GM18868 (cell line): ENCODE measurements around the gene PTTG1IP2.

ENCODE experiments used
- ATAC-seq: cut with Tn5 transposase; IDR thresholded peaks from one replicate; pipeline ENCODE4 v1.9.1; 2021; ENCODE audit warnings: mild to moderate bottlenecking, moderate library complexity; ENCODE audit not compliant: unreplicated experiment

Gene PTTG1IP2

DNA sequence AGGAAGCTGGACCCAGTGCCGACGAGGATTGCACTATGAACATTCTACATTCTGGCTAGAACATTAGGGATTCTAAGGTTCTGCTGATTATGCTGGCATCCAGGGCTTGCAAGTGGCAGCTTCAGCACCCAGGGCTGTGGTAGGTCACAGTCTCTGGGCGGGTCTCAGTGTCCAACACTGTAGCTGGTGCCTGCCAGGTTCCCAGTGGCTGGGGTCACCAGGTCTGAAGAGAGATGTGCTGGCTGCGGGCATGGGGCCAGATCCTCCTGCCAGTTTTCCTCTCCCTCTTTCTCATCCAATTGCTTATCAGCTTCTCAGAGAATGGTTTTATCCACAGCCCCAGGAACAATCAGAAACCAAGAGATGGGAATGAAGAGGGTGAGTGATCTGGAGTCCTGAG is at the start of gene PTTG1IP2:
PTTG1IP2 (plus strand) TSS at position 86 of the 400 bp plus-strand sequence; CDS start at position 234, 148 bp downstream.
- ATAC-seq = no peak

DNA sequence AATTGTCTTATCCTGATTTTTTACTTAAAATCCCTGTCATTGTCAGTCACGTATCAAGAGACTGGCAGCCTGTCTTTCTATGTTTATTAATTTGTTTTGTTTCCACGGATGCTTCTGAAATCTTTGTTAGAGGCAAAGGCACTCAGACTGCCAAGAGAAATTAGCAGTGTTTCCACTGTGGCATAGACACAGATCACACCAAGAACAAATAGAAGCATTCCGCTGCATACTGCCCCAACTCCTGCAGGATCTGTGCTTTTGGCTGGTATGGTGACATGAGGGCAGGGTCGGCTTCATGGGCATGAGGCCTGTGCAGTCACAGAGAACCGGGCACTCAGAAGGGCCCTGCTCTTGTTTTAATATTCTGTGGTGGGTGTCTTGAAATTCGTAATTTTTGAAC is 47.8 kb upstream of the PTTG1IP2 start:
- no peak for ATAC-seq

DNA sequence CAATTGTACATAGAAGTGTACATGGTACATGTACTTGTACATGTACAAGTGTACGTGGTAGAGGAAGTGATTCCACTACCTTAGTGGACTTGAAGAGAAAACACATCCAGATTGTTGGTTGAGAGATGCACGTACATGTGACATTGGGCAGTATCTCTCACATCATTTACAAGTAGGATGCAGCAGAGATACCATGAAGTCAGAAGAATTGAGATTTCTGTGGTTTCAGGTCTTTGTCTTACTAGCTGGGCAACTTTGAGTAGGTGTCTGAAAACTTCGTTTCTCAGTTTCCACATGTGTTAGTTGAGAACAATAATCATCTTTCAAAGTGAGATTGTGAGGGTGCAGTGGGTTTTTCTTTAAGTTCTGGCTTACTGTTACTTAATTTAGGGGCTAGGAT is 44.7 kb upstream of the PTTG1IP2 start:
- ATAC-seq = peak; percentile 96

DNA sequence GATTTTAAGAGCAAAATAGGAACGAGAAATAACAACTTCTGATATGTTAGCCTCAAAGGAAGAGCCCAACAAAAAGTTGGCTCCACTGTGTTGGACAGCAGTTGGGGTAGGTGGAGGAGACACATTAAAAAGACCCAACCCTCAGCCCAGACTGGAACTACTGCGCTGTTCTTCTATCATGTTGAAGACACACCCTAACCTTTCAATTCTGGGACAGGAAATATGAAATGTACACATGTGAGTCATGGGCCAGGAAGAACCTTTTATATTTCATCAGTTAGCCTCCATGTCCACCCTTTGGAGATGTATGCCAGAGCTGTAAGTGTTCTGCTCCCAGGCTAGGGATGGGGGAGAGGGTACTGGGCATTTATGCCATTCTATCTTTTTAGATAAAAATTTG is 44.1 kb upstream of the PTTG1IP2 start:
- no peak for ATAC-seq

DNA sequence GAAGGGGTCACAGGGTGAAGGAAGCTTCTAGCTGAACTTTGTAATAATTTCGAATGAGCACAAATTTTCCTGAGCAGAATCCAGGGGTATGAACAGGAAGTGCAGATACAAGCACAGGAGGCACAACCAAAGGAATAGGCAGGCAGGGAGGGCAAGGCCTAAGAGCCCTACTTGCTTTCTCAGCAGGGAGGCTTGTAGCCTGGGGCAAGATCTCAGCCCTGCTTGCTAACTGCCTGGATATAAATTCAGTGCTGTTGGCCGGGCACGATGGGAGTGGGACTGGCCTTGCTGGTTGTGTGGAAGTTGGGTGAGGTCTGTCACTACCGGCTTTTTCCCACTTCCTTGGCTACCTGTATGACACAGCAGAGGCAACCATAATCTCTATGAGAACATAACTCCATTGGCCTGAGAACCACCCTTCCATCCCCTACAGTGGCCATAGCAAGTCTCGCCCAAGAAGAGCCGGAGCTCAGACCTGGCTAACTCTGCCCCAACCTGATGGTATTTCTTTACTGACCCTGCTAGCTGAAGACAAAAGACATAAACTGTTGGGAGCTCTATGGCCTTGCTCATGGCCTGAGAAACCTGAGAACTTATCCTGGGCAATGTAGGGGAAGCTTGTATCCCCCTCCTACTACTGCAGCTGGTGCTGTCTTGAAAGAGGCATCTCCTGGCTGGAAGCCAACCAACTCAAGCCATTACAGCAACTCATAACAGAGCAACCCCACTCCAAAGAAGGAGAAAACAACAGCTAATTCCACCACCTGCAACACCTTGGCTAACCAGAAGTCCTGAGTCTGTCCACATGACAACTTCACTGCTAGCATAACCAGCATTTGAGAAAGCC is 38.6 kb upstream of the PTTG1IP2 start:
- no peak for ATAC-seq

DNA sequence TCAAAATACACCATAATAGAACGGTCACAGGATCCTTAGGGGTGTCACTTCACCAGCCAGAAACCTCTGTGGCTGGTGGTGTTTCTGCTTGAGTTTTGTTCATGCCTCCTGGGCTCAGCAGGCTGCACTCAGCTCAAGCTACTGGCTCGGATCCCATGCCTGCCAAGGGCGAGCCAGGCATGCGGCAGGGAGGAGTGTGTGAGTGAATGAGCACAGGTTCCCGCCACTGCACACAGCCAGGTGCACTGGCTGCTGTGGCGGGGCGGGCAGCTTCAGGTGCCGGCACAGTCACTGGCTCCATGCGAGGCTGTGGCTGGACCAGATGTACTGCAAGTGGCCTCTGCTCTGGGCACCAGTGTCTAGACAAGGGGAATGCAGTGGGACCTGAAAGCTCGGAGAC is 36.7 kb upstream of the PTTG1IP2 start:
- no peak for ATAC-seq

DNA sequence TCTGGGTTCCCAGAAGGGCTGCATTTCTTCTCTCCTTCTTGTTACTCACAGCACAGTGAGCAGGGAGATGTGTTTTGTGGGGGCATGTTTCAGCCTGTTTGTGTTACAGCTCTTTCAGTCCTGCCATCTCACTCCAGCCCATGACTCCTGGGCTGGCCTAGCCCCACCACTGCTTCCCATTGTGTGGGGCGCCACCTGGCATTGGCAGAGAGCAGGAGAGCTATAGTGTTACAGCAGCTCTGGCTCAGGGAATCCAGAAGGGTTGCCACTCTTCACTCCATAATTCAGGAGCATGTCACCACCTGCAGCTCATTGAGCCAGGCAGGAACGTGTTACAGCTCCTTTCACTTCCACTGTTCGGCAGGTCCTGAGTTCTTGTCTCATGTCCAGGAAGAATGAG is 36.2 kb upstream of the PTTG1IP2 start:
- no peak for ATAC-seq

DNA sequence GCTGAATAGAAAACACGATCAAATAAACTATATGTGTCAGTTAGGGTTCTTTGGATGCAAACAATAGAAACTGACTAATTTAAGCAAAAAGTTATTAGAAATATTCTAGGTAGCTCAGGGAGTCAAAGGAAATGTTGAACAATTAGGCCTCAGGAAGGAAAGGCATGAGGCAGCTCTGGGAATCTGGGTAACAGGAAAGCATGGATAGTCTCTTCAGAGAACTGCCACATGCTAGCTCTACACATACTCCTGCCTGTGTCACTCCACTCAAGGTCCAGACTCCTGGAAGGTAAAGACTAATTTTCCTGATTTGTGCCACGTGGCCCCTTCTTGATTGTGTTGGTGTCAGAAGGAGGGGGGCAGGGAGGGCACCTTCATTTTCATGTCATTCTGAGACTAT is 23.8 kb upstream of the PTTG1IP2 start:
- ATAC-seq = no peak

DNA sequence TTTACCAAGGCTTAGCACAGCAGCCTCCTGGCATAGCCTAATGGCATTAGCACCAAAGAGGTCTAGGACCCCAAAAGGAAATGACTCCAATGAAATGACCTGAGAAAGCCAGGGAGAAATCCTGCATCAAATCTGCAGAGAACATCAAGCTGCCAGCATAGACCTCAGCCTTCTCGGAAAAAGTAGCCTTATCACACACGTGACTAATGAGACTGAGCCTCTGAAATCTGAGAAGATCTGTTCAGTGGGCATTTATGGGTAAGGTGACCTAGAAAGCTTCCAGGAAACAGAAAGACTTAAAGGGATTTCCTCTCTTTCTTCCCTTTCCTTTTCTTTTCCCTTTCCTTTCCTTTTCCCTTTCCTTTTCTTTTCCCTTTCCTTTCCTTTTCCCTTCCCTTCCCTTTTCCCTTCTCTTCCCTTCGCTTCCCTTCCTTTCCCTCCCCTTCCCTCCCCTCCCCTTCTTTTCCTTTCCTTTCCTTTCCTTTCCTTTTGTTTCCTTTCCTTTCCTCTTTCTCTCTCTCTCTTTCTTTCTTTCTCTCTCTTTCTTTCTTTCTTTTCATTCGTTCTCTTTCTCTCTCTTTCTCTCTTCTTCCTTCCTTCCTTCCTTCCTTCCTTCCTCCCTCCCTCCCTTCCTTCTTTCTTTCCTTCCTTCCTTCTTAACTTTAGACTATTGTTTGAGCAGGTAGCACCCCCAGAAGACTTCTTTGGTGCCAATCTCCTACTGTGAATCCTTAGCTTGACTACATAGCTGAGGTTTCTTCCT is 23.1 kb upstream of the PTTG1IP2 start:
- no peak for ATAC-seq

DNA sequence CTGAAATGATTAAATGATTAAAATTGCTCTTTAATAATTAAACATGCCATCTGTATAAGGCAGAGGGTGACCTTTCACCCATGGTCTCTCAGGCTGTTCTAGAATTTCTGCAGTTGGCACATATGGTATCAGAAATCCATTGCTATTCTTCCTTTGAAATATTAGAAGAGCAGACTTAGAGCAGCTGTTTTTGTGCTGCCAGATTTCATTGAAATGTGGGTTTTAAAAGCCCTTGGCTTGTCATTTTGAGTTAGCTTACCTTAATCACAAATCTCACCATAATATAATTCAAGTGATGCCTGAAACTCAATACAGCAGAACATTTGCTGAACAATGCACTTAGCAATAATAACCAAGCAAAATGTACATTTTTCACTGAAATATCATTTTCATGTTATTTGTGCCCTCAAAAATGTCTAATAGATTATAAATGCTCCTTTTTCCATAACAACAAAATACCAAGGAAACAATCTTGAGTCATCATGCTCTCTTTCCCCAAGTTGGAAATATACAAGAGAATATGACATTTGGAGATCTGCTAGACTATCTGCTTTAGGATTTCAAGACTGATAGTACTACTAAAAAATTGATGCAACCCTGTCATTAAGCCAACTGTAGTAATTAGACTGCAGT is 16.1 kb upstream of the PTTG1IP2 start:
- no peak for ATAC-seq

DNA sequence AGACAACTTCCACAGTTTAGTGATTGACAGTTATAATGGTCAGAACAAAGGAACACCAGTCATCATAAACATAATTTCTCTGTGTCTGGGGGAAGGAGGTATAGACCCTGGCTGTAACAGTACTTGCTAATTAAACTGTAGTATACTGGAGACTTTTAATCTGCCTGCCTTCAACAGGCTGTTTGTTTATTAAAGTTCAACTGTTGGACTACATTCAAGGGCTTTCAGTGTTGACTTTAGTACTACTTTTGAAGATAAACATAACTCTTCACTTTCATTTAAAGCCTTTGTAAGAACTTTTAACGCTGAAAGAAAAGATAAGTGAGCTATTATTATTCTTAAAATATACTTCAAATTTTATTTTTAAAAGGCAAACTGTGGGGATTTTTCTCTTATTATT is 15.5 kb upstream of the PTTG1IP2 start:
- ATAC-seq = no peak

DNA sequence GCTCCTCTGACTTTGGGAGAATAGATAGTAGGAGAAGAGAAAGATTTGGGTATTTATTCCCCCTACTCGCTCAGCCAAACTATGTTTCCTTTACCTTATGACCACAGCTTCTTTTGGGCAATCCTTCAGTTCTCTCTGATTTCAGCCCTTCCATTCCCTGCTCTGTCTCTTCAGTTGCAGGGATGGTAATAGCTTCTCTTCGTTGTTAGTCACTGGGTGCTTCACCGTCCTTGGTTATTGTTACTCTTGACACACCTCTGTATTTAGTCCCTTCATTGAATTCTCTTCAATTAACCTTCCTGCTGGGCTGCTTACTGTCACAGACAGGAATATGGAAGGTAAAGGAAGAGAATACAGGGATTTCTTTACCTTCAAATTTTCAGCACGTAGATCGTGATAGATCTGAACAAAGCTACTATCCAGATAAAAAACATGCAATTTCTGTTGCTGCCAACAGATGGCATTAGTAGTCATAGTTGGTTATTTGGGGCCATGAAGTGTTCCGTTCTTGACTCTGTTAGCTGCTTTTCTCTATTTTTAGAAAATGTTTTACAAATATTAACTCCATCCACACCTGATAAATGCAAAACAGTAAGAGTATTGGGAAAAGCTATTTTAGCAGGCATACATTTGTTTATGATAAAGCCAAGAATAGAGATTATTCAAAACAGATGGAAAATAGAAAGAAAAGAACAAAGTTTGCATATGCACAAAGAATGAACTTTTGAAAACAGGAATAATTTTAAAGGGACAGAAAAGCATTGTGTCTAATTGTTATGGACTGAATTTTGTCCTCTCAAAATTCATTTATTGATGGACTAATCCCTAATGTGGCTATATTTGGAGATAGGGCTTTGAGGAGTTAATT is 14.0 kb upstream of the PTTG1IP2 start:
- ATAC-seq = peak; percentile 84

DNA sequence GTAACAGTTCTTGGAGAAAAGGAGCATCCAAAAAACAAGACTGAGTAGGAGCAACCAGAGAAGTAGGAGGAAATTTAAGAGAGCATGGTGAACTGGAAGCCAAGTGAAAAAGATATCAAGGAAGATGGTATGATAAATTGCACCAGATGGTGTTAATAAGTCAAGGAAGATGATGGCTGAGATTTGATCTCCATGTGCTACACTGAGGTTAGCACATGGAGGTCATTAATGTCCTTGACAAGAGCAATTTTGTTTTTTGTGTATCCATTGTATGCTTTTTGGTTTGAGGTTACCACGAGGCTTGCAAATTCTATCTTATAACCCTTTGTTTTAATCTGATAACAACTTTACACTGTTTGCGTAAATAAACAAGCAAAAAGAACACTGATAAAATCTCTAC is 11.3 kb upstream of the PTTG1IP2 start:
- no peak for ATAC-seq

DNA sequence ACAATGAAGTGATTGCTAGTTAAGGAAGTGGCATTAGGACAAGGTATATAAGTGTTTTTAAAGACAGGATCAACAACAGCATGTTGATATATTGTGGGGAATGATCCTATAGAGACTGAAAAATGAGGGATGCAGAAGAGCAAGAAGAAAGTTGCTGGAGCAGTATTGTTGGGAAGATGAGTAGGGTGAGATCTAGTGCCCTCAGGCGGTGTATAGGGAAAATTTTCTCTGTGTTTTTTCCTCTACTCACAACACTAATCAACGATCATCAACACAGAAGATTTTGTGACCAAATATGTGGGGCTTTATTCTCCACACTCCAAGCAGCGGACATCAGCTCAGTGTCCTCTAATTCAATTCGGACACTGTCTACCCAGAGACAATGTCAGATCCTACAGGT is 9.6 kb upstream of the PTTG1IP2 start:
- no peak for ATAC-seq

DNA sequence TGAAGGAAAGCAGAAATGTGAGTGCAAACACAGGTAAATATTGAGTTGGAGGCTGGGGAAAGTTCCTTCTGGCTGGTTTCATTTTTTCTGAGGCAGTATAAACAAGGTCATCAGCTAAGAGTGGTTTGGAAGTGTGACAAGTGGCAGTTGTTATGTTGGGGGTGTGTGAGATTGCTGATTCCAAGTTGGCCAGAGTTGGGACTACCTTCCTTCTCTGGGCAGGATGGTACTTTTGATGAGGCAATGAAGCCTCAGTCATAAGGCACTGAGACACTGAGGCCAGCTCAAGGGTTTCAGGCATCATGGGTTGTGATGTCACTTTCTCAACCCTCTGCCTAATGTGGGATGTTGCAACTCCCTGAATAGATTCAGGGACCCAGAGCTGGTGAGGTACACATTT is 8.2 kb upstream of the PTTG1IP2 start:
- ATAC-seq = no peak

DNA sequence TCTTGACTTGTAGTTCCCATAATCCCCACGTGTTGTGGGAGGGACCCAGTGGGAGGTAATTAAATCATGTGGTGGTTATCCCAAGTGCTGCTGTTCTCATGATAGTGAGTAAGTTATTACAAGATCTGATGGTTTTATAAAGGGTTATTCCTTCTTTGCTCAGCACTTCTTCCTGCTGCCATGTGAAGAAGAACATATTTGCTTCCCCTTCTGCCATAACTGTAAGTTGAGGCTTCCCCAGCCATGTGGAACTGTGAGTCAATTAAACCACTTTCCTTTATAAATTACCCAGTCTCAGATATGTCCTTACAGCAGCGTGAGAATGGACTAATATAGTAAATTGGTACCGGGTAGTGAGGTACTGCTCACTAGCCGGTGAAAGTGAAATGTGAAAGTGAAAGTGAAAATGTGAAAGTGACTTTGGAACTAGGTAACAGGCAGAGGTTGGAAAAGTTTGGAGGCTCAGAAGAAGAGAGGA is 6.2 kb upstream of the PTTG1IP2 start:
- peak; percentile 47 for ATAC-seq

DNA sequence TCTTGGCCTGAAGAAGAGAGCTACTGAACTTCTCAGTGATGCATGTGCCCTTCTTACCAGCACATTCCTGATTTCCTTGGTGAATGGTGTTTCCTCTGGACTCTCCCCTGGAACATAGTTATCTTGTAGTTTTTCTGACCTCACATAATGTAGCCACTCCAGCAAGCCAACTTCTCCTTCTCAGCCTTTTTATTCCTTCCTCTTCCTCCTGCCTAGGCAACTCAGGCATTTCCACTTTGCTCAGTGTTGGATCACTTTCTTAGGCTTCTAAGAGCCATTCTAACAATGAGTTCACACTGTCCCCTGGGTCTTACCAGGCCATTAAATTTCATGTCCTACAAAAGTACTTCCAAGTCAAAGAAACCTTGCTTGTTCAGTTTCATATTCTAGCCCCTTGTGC is 3.6 kb upstream of the PTTG1IP2 start:
- no peak for ATAC-seq

DNA sequence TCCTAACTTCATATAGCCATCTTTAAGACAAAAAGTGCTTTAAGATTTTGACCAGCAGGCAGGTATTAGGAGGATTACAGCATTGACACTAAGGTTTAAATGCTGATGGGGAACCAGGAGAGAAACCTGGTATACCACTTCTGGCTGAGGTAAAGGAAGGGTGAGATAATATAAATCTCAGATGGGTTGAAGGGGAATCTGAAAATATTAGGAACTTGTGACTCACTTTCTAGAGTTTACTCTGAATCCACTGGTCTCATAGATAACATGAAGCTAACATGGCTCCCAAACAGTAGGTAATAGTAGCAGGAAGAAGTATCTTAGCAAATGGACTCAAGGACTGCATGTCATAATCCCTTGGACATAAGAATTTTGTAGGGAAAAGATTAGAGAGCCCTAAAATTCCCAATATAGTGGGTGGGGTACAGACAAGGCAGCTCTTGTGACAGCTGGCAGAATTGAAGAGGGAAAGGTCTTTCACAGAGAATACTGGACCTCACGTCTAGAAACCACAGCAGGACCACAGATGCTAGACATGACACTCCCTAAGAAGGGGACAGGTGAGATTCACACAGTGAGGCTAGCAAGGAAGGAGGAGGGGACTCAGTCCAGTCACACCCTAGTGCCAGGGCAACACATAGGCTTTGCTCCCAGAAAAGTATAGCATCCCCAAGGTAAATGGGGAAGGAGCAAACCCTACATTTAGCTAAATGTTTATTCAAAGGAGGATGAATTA is 3.5 kb downstream of the PTTG1IP2 start:
- ATAC-seq = no peak

DNA sequence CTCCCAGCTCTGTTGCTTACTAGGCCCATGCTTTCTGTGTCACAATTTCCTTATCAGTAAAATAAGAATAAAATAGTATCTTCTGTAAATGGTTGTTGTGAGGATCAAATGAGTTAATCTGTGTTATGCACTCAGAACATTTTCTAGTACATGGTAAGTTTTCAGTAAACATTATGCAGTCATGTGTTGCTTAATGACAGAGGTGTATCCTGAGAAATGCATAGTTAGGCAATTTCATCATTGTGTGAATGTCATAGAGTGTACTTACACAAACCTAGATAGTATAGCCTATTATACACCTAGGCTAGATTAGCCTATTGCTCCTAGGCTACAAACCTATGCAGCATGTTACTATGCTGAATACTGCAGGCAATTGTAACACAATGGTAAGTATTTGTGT is 4.4 kb downstream of the PTTG1IP2 start:
- no peak for ATAC-seq
